B cell (primary cell): Measurements from ENCODE around the gene PLCG2. TPM values are rescaled to one million over a fixed set of nuclear protein-coding genes. Genes with fewer than 3 reads are reported as not detected.

ENCODE experiments used
- ATAC-seq: fragments of 200-7000 bp; cut with Tn5 transposase; one replicate; pipeline ENCODE4 v1.10.0; 2021; ENCODE audit warnings: low read depth, mild to moderate bottlenecking, moderate number of reproducible peaks, moderate library complexity
- CTCF ChIA-PET: fragments of 350-600 bp; sonication (Branson Sonifier 250); formaldehyde crosslinking; loops from one replicate; lab custom pipeline; 2021; ENCODE audit warnings: antibody characterized with exemption, inconsistent platforms; lab: Charles Lee
- POLR2A ChIA-PET: fragments of 350-600 bp; sonication (Branson Sonifier 250); formaldehyde crosslinking; loops from one replicate; lab custom pipeline; 2021; ENCODE audit warnings: antibody characterized with exemption; lab: Charles Lee
- DNase-seq: peaks from one replicate; pipeline ENCODE4 v3.0.0; 2013
- H2AFZ ChIP-seq: 2 replicates; pipeline ENCODE4 v1.6.1; 2012; ENCODE audit warnings: mild to moderate bottlenecking, low read depth, low read length; ENCODE audit not compliant: insufficient read depth, poor library complexity, severe bottlenecking
- H3K27ac ChIP-seq, 2 donors: 1 replicate in 1 of 2; 2 replicates in 1 of 2; pipeline ENCODE4 v1.5.1; 2012 to 2013; ENCODE audit warnings: low read length in 2 of 2, mild to moderate bottlenecking in 2 of 2, moderate library complexity in 1 of 2
- H3K27me3 ChIP-seq, 4 experiments: fragments of 200-600 bp in 1 of 4; sonication (generic) in 1 of 4; replicated peaks in 1 of 4; 1 replicate in 2 of 4; 2 replicates in 2 of 4; pipeline versions ENCODE4 v1.6.1 to v1.7.0; 2013 to 2016; ENCODE audit warnings: low read length in 3 of 4, mild to moderate bottlenecking in 2 of 4, mixed read lengths in 1 of 4, moderate library complexity in 1 of 4; ENCODE audit not compliant: insufficient read depth in 4 of 4, control insufficient read depth in 3 of 4; ENCODE audit errors: control extremely low read depth in 1 of 4
- H3K36me3 ChIP-seq, 2 experiments: replicated peaks in 1 of 2; 1 replicate in 1 of 2; 2 replicates in 1 of 2; pipeline versions ENCODE4 v1.6.1 to v1.7.1; 2013; ENCODE audit warnings: low read length in 1 of 2; ENCODE audit not compliant: insufficient read depth in 2 of 2, control insufficient read depth in 1 of 2; ENCODE audit errors: control extremely low read depth in 1 of 2, extremely low read depth in 1 of 2
- H3K4me1 ChIP-seq, 2 donors: fragments of 200-600 bp in 1 of 2; sonication (generic) in 1 of 2; 1 replicate in 1 of 2; 2 replicates in 1 of 2; pipeline versions ENCODE4 v1.5.1 to v1.6.1; 2013 to 2017; ENCODE audit warnings: low read length in 2 of 2; ENCODE audit not compliant: control insufficient read depth in 2 of 2, insufficient read depth in 2 of 2
- H3K4me2 ChIP-seq: replicated peaks from 2 replicates; pipeline ENCODE3; 2012; ENCODE audit warnings: mild to moderate bottlenecking, low read depth, low read length; ENCODE audit not compliant: poor library complexity, severe bottlenecking
- H3K4me3 ChIP-seq, 5 experiments: fragments of 200-600 bp in 1 of 5; sonication (generic) in 1 of 5; 1 replicate in 3 of 5; 2 replicates in 2 of 5; pipeline versions ENCODE4 v1.5.1 to v1.7.0; 2011 to 2016; ENCODE audit warnings: low read length in 4 of 5, mild to moderate bottlenecking in 4 of 5, low read depth in 2 of 5, control low read depth in 1 of 5, moderate library complexity in 1 of 5; ENCODE audit not compliant: insufficient read depth in 1 of 5; ENCODE audit errors: control extremely low read depth in 1 of 5, extremely low read depth in 1 of 5
- H3K79me2 ChIP-seq: fragments of 200-600 bp; sonication (generic); one replicate; pipeline ENCODE4 v1.6.0; 2016; ENCODE audit warnings: low read length; ENCODE audit not compliant: control insufficient read depth, insufficient read depth
- H3K9ac ChIP-seq: fragments of 200-600 bp; sonication (generic); 2 replicates; pipeline ENCODE4 v1.6.1; 2017; ENCODE audit warnings: mild to moderate bottlenecking, low read length, moderate library complexity
- H3K9me3 ChIP-seq, 3 donors: one replicate each; pipeline versions ENCODE4 v1.6.1 to v1.7.1; 2013; ENCODE audit warnings: low read length in 2 of 3; ENCODE audit not compliant: control insufficient read depth in 2 of 3, insufficient read depth in 1 of 3; ENCODE audit errors: control extremely low read depth in 1 of 3
- H4K20me1 ChIP-seq: 2 replicates; pipeline ENCODE4 v1.6.0; 2012; ENCODE audit warnings: mild to moderate bottlenecking, low read length; ENCODE audit not compliant: insufficient read depth, control insufficient read depth, poor library complexity, severe bottlenecking
- H3K27ac Mint-ChIP-seq: one replicate; pipeline ENCODE4 v1.8.0; 2021; ENCODE audit warnings: mixed read lengths
- H3K27me3 Mint-ChIP-seq: one replicate; pipeline ENCODE4 v1.8.0; 2021; ENCODE audit warnings: mixed read lengths
- H3K4me1 Mint-ChIP-seq: one replicate; pipeline ENCODE4 v1.8.0; 2021; ENCODE audit warnings: mixed read lengths
- H3K4me3 Mint-ChIP-seq: one replicate; pipeline ENCODE4 v1.8.0; 2021; ENCODE audit warnings: mixed read lengths
- H3K9me3 Mint-ChIP-seq: one replicate; pipeline ENCODE4 v1.8.0; 2022; ENCODE audit warnings: mixed read lengths; ENCODE audit not compliant: insufficient read depth
- EZH2 ChIP-seq: IDR thresholded peaks from 2 replicates; pipeline ENCODE4 v1.6.1; 2012; ENCODE audit warnings: borderline replicate concordance, low read depth, mild to moderate bottlenecking, moderate library complexity, low read length; ENCODE audit not compliant: insufficient read depth, poor library complexity, severe bottlenecking
- WGBS: methylation state at CpG from one replicate; pipeline ENCODE4 v1.1.5; 2013; ENCODE audit warnings: missing lambda C conversion rate; ENCODE audit not compliant: insufficient coverage; 5-methylcytosine and 5-hydroxymethylcytosine counted together
- intact Hi-C: fragments of 100-400 bp; cut with micrococcal nuclease; formaldehyde crosslinking; loops from one replicate; pipeline ENCODE4 v1.10.0; 2022
- polyA plus RNA-seq: library from polyadenylated mRNA; depleted of rRNA; stranded (reverse); fragments of >200 nt; gene quantifications from 2 replicates; pipeline ENCODE4 v1.2.3, GENCODE V29; 2012
- total RNA-seq, 2 donors: library from RNA; stranded (reverse); fragments of 120-200 nt in 1 of 2; gene quantifications; 1 replicate in 1 of 2; 2 replicates in 1 of 2; pipeline versions ENCODE4 v1.2.3 to v1.2.4, GENCODE V29; 2013 to 2022
- TF ChIP-seq, protein P1 (sequence below): fragments of 200-600 bp; IDR thresholded peaks from one replicate; pipeline ENCODE4 v1.8.0; 2022; ENCODE audit warnings: antibody characterized with exemption, mild to moderate bottlenecking

PLCG2 gene
- total and polyA plus RNA-seq, 2 donors (not counting 1 experiment from before 2014, with no cell fraction given): 194 to 812 TPM

DNA sequence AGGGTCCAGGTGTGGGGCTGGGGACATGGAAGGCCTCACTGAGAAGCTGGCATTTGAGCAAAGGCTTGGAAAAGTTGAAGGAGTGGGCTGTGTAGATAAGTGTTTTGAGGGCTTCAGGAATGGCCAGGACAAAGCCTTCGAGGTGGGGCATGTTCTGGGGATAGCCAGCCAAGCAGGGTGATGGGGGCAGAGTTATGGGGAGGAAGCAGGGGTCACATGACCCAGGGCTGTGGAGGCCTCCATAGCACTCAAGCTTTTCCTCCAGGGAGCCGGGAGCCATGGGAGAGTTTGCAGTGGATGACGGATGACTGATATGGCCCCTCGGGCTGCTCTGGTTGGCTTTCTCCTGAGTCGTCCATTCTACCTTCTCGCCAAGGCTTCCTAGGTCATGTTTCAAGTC is 27.6 kb downstream of the PLCG2 start:
- H2AFZ ChIP-seq: no peak overlapping the region
- peaks cover 2 to 35% of the 10 kb centered on the region in 2 experiments for H3K36me3 ChIP-seq
- H3K27me3 ChIP-seq: no peaks in the 10 kb centered on the region
- Mint-ChIP-seq H3K27ac (peak overlapping the region; percentile 97), H3K9me3 (peaks cover 4% of the 10 kb centered on the region), H3K27me3 (no peaks in the 10 kb centered on the region), H3K4me3 (peak overlapping the region; percentile 60), H3K4me1 (peaks cover 90% of the 10 kb centered on the region)
- H3K79me2 ChIP-seq: peaks cover 98% of the 10 kb centered on the region
- no peak for TF ChIP-seq EZH2
- TF ChIP-seq, protein P1, sequence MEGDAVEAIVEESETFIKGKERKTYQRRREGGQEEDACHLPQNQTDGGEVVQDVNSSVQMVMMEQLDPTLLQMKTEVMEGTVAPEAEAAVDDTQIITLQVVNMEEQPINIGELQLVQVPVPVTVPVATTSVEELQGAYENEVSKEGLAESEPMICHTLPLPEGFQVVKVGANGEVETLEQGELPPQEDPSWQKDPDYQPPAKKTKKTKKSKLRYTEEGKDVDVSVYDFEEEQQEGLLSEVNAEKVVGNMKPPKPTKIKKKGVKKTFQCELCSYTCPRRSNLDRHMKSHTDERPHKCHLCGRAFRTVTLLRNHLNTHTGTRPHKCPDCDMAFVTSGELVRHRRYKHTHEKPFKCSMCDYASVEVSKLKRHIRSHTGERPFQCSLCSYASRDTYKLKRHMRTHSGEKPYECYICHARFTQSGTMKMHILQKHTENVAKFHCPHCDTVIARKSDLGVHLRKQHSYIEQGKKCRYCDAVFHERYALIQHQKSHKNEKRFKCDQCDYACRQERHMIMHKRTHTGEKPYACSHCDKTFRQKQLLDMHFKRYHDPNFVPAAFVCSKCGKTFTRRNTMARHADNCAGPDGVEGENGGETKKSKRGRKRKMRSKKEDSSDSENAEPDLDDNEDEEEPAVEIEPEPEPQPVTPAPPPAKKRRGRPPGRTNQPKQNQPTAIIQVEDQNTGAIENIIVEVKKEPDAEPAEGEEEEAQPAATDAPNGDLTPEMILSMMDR: no peak
- DNase-seq (no peak), ATAC-seq (no peak)
- H3K9ac ChIP-seq: no peak overlapping the region
- peak overlapping the region; percentile 85 to 94 for H3K27ac ChIP-seq
- WGBS: 97% methylated on average over 6 of the region's 6 CpGs
- H3K4me2 ChIP-seq: peak overlapping the region; percentile 57
- H4K20me1 ChIP-seq: peaks cover 10% of the 10 kb centered on the region
- POLR2A ChIA-PET: interaction anchor here (0.6 to 6.5 kb wide), 8 partner anchors 8 to 770 kb away, joined by 3 to 66 read pairs (median 10); no protein-coding TSS in a partner anchor
- CTCF ChIA-PET: interaction anchor here (1.0 to 4.0 kb wide), 8 partner anchors 8 to 440 kb away, joined by 3 to 21 read pairs (median 7); no protein-coding TSS in a partner anchor
- intact Hi-C loops: no loop called here
- H3K9me3 ChIP-seq: peaks cover 0 to 6% (median 0%) of the 10 kb centered on the region in 3 donors
- peaks cover 93 to 100% of the 10 kb centered on the region in 2 donors for H3K4me1 ChIP-seq
- no peak overlapping the region for H3K4me3 ChIP-seq

DNA sequence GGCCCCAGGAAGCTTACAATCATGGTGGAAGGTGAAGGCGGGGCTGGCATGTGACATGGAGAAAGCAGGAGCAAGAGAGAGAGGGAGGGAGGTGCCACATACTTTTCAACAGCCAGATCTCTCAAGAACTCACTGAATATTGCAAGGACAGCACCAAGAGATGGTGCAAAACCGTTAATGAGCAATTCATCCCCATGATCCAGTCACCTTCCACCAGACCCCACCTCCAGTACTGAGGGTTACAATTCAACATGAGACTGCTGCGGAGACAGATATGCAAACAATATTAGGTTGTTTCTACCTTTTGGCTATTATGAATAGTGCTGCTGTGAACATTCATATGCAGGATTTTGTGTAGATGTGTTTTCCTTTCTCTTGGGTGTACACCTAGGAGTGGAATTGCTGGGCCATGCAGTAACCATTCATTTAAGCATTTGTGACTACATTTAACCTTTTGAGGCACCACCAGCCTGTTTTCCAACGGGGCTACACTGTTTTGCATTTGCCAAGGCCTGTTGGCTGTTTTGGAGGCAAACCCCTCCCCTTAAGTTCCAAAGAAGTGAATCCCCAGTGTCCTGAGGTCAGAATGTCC is 28.8 kb downstream of the PLCG2 start:
- no peak overlapping the region for H3K4me3 ChIP-seq
- H3K9ac ChIP-seq: peak overlapping the region; percentile 8
- Mint-ChIP-seq H3K4me1 (peaks cover 94% of the 10 kb centered on the region), H3K27ac (peak overlapping the region; percentile 97), H3K9me3 (peaks cover 4% of the 10 kb centered on the region), H3K27me3 (no peaks in the 10 kb centered on the region), H3K4me3 (peak overlapping the region; percentile 77)
- no peak for DNase-seq
- H3K36me3 ChIP-seq: peaks cover 2 to 28% of the 10 kb centered on the region in 2 experiments
- ChIA-PET POLR2A (interaction anchor here (0.6 to 6.5 kb wide), 6 partner anchors 9 to 47 kb away, joined by 4 to 66 read pairs (median 16); partner anchors contain the start of gene PLCG2), CTCF (interaction anchor here (1.0 to 4.0 kb wide), 8 partner anchors 9 to 441 kb away, joined by 3 to 25 read pairs (median 8); no protein-coding TSS in a partner anchor)
- H3K27ac ChIP-seq: peak overlapping the region; percentile 85 to 94
- no peak for ATAC-seq
- no peak overlapping the region for H2AFZ ChIP-seq
- H3K79me2 ChIP-seq: peaks cover 91% of the 10 kb centered on the region
- peak overlapping the region; percentile 57 for H3K4me2 ChIP-seq
- peaks cover 10% of the 10 kb centered on the region for H4K20me1 ChIP-seq
- H3K4me1 ChIP-seq: peaks cover 87 to 91% of the 10 kb centered on the region in 2 donors
- H3K9me3 ChIP-seq: peaks cover 0 to 6% (median 0%) of the 10 kb centered on the region in 3 donors
- TF ChIP-seq, protein P1: no peak
- no peak for TF ChIP-seq EZH2
- intact Hi-C loops: loop anchor here (2.0 kb wide), 1 partner anchor 29 kb away; no protein-coding TSS in a partner anchor
- H3K27me3 ChIP-seq: no peaks in the 10 kb centered on the region
- WGBS: 88% methylated on average over 1 of the region's 4 CpGs
